Pancreas (tissue), 10 donors: ENCODE data around the gene MAB21L3. TPM values are rescaled to one million over a fixed set of nuclear protein-coding genes. Genes with fewer than 3 reads are reported as not detected.
A peak's percentile ranks its signal among the peaks of the same experiment; 100 is the strongest.

Source experiments
- ATAC-seq, 4 donors: fragments of 200-7000 bp; cut with Tn5 transposase; one replicate each; pipeline versions ENCODE4 v1.8.0 to v1.9.1; 2020; ENCODE audit warnings: mild to moderate bottlenecking in 4 of 4, moderate library complexity in 4 of 4
- DNase-seq, 6 donors: peaks; one replicate each; pipeline ENCODE4 v3.0.0-alpha.2; 2020
- FAIRE-seq: peaks from 2 replicates; lab custom pipeline; 2012; peaks lifted over from hg19 to GRCh38; lab: Jason Lieb, UNC
- H3K27ac ChIP-seq, 4 donors: fragments of 200-600 bp; sonication (generic); 1 replicate in 3 of 4; 2 replicates in 1 of 4; pipeline versions ENCODE4 v1.5.0 to v1.8.0; 2020
- H3K27me3 ChIP-seq, 4 donors: fragments of 200-600 bp; one replicate each; pipeline ENCODE4 v1.8.0; 2021
- H3K36me3 ChIP-seq, 3 donors: fragments of 200-600 bp; sonication (generic) in 1 of 3; one replicate each; pipeline versions ENCODE4 v1.5.0 to v1.8.0; 2020 to 2021
- H3K4me1 ChIP-seq, 3 donors: fragments of 200-600 bp; one replicate each; pipeline ENCODE4 v1.8.0; 2021
- H3K4me3 ChIP-seq, 4 donors: fragments of 200-600 bp; sonication (generic) in 2 of 4; one replicate each; pipeline versions ENCODE4 v1.5.0 to v1.8.0; 2020 to 2021
- H3K9me3 ChIP-seq, 4 donors: fragments of 200-600 bp; one replicate each; pipeline ENCODE4 v1.8.0; 2021
- WGBS, 2 donors: extraction: QIAGEN DNeasy Blood & Tissue Kit; methylation state at CpG; one replicate each; pipeline ENCODE4 v1.1.7; 2013; 5-methylcytosine and 5-hydroxymethylcytosine counted together
- intact Hi-C, 3 donors: fragments of 100-400 bp; cut with DNase I; formaldehyde crosslinking; loops; one replicate each; pipeline versions ENCODE4 v1.11.1 to v1.14.2; 2022
- polyA plus RNA-seq, 2 donors: library from polyadenylated mRNA; stranded (reverse); fragments of 200-250 nt; gene quantifications; one replicate each; pipeline ENCODE4 v1.2.3, GENCODE V29; 2013
- total RNA-seq, 6 donors: library from RNA; stranded (reverse); fragmentation: NEBNext Ultra II Directional in 4 of 6; extraction: Animal tissue kit (Norgen Biotek cat#: 25700) in 4 of 6; gene quantifications; one replicate each; pipeline versions ENCODE4 v1.2.1 to v1.2.4, GENCODE V29; 2021 to 2023
- TF ChIP-seq, protein P1 (sequence below), 4 donors: fragments of 200-600 bp; sonication (generic) in 3 of 4; IDR thresholded peaks; one replicate each; pipeline versions ENCODE4 v1.5.0 to v1.8.0; 2021; ENCODE audit warnings: antibody characterized with exemption in 4 of 4
- donor health status: healthy with polysubstance abuse.
- donor health status: DM: no; HTN: no; CAD: no; lungs with moderate emphysema.
- donor health status: DM: no; HTN: no; CAD: no.
- donor health status: control.
- donor health status: control.
- donor health status: Bipolar disorder and iron deficiency.
- donor health status: DM: yes; HTN: yes; CAD: no.
- donor health status: DM: no; HTN: no; CAD: no.
- donor health status: DM: no; HTN: no; CAD: no.
- donor health status: DM: yes; HTN: yes; CAD: no.

The MAB21L3 gene
- total and polyA plus RNA-seq, 8 donors: 0.12 TPM; not detected in 7

DNA sequence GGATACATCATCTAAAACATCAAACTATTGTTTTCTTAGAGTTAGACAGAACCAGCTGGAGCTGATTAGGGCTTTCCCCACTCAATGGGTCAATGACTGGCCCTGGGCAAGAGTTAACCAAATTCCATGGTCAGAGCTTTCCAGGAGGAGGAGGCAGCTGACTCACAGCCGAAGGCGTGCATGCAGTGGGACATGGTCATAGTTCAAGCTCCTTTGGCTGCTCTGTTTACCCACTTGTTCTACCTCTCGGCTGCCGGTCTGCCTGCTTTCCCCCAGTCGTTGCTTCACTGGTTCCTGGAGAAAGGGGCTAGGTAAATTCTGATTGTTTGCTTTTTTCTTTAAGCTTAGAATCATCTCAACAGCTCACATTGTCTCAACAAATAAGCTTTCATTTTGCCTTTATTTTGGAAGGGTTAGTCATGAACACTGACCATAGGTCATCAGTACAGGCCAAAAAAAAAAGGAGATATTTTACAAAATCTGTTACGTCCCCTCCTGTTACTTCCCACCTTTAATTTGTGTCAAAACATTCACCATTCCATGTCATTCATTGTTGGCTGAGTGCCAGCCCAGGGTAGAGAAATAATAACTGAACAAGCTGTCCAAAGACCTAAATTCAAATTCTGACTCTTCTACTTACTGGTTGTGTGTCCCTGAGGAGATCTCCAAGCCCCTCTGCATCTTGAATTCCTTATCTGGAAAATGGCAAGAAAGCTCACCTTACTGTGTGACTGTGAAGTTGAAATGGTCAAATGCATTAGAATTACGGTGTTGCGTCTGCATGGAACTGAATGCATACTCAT lies 12.0 kb downstream of the MAB21L3 start:
- FAIRE-seq (no peak), DNase-seq (no peak), ATAC-seq (peak in 3 of 4 donors; percentile 65 to 82 (median 80))
- Histone ChIP-seq H3K4me1 (no peaks in the 10 kb centered on the region), H3K27me3 (no peaks in the 10 kb centered on the region), H3K9me3 (no peaks in the 10 kb centered on the region), H3K27ac (no peak overlapping the region), H3K4me3 (no peak overlapping the region), H3K36me3 (no peaks in the 10 kb centered on the region)
- 55 to 61% methylated on average over 8 of the region's 8 CpGs for WGBS, 2 donors
- intact Hi-C loops: no loop called here
- TF ChIP-seq, protein P1, sequence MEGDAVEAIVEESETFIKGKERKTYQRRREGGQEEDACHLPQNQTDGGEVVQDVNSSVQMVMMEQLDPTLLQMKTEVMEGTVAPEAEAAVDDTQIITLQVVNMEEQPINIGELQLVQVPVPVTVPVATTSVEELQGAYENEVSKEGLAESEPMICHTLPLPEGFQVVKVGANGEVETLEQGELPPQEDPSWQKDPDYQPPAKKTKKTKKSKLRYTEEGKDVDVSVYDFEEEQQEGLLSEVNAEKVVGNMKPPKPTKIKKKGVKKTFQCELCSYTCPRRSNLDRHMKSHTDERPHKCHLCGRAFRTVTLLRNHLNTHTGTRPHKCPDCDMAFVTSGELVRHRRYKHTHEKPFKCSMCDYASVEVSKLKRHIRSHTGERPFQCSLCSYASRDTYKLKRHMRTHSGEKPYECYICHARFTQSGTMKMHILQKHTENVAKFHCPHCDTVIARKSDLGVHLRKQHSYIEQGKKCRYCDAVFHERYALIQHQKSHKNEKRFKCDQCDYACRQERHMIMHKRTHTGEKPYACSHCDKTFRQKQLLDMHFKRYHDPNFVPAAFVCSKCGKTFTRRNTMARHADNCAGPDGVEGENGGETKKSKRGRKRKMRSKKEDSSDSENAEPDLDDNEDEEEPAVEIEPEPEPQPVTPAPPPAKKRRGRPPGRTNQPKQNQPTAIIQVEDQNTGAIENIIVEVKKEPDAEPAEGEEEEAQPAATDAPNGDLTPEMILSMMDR (IDR thresholded peaks at IDR 0.05): no peak

DNA sequence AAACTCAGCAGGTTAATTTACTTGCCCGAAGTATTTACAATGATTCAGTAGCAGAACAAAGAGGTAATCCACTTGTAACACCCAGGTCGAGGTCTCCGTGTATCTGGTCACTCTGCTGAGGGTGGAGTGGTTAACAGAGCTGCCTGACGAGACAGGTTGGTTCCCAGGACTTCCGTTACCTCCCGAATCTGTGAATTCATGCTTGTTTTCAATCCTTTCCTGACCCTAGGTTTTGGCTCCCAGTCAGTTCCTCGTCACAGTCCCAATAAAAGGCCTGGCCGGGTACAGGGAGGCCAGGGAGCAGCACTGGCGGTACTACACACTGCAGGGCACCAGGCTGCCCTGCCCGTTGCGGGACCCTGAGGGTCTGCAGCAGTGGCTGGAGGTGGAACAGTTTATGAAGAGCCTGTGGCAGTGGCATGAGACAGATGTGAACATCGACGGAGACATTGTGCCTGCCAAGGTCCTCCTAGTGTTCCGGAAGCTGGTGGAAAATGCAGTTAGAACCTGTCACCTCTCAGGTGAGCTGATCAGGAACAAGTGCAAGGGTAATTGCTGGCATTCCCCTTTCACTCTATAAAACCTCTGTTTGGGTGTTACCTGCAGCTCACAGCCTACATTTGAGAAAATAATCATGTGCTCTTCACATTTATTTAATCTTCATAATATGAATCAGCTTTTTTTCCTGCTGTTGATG lies 12.8 kb downstream of the MAB21L3 start:
- ATAC-seq (peak in 2 of 4 donors; percentile 33 to 40), DNase-seq (no peak), FAIRE-seq (no peak)
- TF ChIP-seq, protein P1 (IDR thresholded peaks at IDR 0.05): no peak
- Histone ChIP-seq H3K27ac (peak overlapping the region in 2 of 4 donors; percentile 10 to 39), H3K36me3 (no peaks in the 10 kb centered on the region), H3K9me3 (no peaks in the 10 kb centered on the region), H3K4me1 (no peaks in the 10 kb centered on the region), H3K27me3 (no peaks in the 10 kb centered on the region), H3K4me3 (no peak overlapping the region)
- intact Hi-C loops: no loop called here
- WGBS, 2 donors: 66 to 67% methylated on average over 14 of the region's 14 CpGs

DNA sequence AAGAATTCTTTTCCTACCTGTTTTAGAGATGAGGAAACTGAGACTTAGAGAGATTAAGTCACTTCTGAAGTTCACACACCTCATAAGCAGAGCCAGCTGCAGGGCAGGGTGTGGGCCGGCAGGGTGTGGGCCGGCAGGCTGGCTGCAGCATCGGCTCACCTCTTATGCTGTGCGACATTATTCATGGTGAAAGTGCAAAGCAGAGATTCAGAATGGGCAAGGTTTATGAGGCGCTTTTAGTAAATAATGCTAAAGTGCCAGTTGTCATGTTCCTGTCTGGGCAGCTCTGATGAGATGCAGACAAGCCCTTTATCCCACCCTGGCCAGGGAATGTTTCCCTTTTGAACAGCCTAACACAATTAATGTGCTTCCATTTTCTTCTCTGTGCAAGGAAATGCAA lies 14.6 kb downstream of the MAB21L3 start:
- 78 to 89% methylated on average over 5 of the region's 5 CpGs for WGBS, 2 donors
- TF ChIP-seq, protein P1 (IDR thresholded peaks at IDR 0.05): no peak
- no peaks in the 10 kb centered on the region for H3K4me1 ChIP-seq
- no peak overlapping the region for H3K4me3 ChIP-seq
- DNase-seq (no peak), FAIRE-seq (no peak), ATAC-seq (peak in 1 of 4 donors; percentile 40)
- intact Hi-C loops: no loop called here
- no peaks in the 10 kb centered on the region for H3K9me3 ChIP-seq
- H3K27ac ChIP-seq: no peak overlapping the region
- no peaks in the 10 kb centered on the region for H3K36me3 ChIP-seq
- H3K27me3 ChIP-seq: no peaks in the 10 kb centered on the region

DNA sequence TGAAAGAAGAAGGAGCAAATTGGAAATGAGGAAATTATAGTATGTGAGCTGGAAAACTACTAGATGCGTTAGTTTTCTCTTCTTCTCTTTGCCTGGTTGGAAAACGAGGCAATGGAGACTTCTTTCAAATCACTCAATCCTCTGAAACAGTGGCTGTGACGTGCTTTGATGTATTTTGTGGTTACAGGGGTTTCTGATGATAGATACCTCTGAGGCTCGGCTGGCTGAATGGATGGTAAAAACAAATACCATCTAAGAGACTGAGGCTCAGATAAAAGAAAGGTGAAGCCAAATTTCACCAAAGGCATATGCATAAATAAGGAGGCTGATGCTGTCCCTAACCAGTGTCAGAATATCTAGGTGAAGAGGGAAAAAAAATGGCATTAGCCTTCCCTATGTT lies 15.1 kb downstream of the MAB21L3 start:
- no peaks in the 10 kb centered on the region for H3K9me3 ChIP-seq
- intact Hi-C loops: no loop called here
- DNase-seq (no peak), ATAC-seq (no peak), FAIRE-seq (no peak)
- no peak overlapping the region for H3K27ac ChIP-seq
- no peaks in the 10 kb centered on the region for H3K4me1 ChIP-seq
- H3K36me3 ChIP-seq: no peaks in the 10 kb centered on the region
- 64 to 76% methylated on average over 4 of the region's 4 CpGs for WGBS, 2 donors
- TF ChIP-seq, protein P1 (IDR thresholded peaks at IDR 0.05): no peak
- no peaks in the 10 kb centered on the region for H3K27me3 ChIP-seq
- H3K4me3 ChIP-seq: no peak overlapping the region
